ENCODE data around the gene PLOD2.

DNA sequence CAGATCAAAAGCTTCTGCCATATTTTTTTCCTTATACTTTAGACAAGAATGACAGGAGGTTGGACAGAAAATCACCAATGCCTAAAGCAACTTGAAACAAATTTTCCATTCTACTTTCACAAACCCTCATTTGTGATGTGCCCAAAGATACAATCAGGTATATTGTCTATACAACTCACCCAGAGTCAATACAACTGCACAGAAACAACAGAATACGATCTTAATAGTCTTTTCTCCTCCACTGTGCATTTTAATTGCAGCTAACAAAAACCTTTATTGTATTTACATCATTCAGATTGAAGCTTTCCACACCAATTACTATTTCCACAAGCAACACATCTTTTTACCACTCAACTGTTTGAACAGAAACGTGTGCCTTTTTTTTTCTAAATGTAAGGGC is 80.4 kb downstream of the PLOD2 start:
- TF ChIP-seq, protein P1, sequence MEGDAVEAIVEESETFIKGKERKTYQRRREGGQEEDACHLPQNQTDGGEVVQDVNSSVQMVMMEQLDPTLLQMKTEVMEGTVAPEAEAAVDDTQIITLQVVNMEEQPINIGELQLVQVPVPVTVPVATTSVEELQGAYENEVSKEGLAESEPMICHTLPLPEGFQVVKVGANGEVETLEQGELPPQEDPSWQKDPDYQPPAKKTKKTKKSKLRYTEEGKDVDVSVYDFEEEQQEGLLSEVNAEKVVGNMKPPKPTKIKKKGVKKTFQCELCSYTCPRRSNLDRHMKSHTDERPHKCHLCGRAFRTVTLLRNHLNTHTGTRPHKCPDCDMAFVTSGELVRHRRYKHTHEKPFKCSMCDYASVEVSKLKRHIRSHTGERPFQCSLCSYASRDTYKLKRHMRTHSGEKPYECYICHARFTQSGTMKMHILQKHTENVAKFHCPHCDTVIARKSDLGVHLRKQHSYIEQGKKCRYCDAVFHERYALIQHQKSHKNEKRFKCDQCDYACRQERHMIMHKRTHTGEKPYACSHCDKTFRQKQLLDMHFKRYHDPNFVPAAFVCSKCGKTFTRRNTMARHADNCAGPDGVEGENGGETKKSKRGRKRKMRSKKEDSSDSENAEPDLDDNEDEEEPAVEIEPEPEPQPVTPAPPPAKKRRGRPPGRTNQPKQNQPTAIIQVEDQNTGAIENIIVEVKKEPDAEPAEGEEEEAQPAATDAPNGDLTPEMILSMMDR (IDR thresholded peaks at IDR 0.05): no peak
- TF ChIP-seq POLR2A (IDR thresholded peaks at IDR 0.05): no peak

Measured in thyroid gland (tissue), 4 donors.